ENCODE results near the gene DOK4.
A peak's percentile ranks its signal among the peaks of the same experiment; 100 is the strongest.

Gene DOK4

GRCh38 chr16:57525761-57526160 is 39.5 kb upstream of the DOK4 start:
- Histone ChIP-seq H3K4me3 (no peak overlapping the region), H3K27ac (no peak overlapping the region)

- H3K4me3 ChIP-seq: no peak overlapping the region
- no peak overlapping the region for H3K27ac ChIP-seq
Measured at GRCh38 chr16:57522960-57523359, 36.7 kb upstream of the DOK4 start.

GRCh38 chr16:57519796-57520360 is 33.6 kb upstream of the DOK4 start:
- no peak overlapping the region for H3K27ac ChIP-seq
- H3K4me3 ChIP-seq: no peak overlapping the region

GRCh38 chr16:57518922-57519321 is 32.6 kb upstream of the DOK4 start:
- H3K27ac ChIP-seq: peak overlapping the region in 1 of 21 experiments; percentile 35
- H3K4me3 ChIP-seq: no peak overlapping the region

GRCh38 chr16:57518520-57518919 is 32.2 kb upstream of the DOK4 start:
- Histone ChIP-seq H3K4me3 (no peak overlapping the region), H3K27ac (peak overlapping the region in 1 of 21 experiments; percentile 35)

- no peak overlapping the region for H3K27ac ChIP-seq
- H3K4me3 ChIP-seq: no peak overlapping the region
Measured at GRCh38 chr16:57517397-57518367, 31.4 kb upstream of the DOK4 start.

- Histone ChIP-seq H3K4me3 (no peak overlapping the region), H3K27ac (no peak overlapping the region)
Measured at GRCh38 chr16:57516773-57517172, 30.5 kb upstream of the DOK4 start.

- peak overlapping the region in 1 of 21 experiments; percentile 7 for H3K27ac ChIP-seq
- H3K4me3 ChIP-seq: no peak overlapping the region
Measured at GRCh38 chr16:57516176-57516725, 30.0 kb upstream of the DOK4 start.

GRCh38 chr16:57514791-57515600 is 28.7 kb upstream of the DOK4 start:
- no peak overlapping the region for H3K4me3 ChIP-seq
- peak overlapping the region in 1 of 21 experiments; percentile 51 for H3K27ac ChIP-seq

GRCh38 chr16:57514371-57514770 is 28.1 kb upstream of the DOK4 start:
- Histone ChIP-seq H3K4me3 (no peak overlapping the region), H3K27ac (peak overlapping the region in 1 of 21 experiments; percentile 51)

GRCh38 chr16:57513371-57514102 is 27.2 kb upstream of the DOK4 start:
- no peak overlapping the region for H3K27ac ChIP-seq
- H3K4me3 ChIP-seq: no peak overlapping the region

GRCh38 chr16:57512296-57513001 is 26.2 kb upstream of the DOK4 start:
- H3K4me3 ChIP-seq: no peak overlapping the region
- H3K27ac ChIP-seq: no peak overlapping the region

GRCh38 chr16:57510016-57510871 is 24.0 kb upstream of the DOK4 start:
- no peak overlapping the region for H3K4me3 ChIP-seq
- no peak overlapping the region for H3K27ac ChIP-seq

GRCh38 chr16:57509231-57509923 is 23.1 kb upstream of the DOK4 start:
- no peak overlapping the region for H3K27ac ChIP-seq
- H3K4me3 ChIP-seq: no peak overlapping the region

GRCh38 chr16:57508035-57508425 is 21.7 kb upstream of the DOK4 start:
- no peak overlapping the region for H3K4me3 ChIP-seq

GRCh38 chr16:57507136-57508034 is 21.1 kb upstream of the DOK4 start:
- H3K27ac ChIP-seq: peak overlapping the region in 1 of 21 experiments; percentile 37
- no peak overlapping the region for H3K4me3 ChIP-seq

More at GRCh38 chr16:57508035-57508425, 21.7 kb upstream of the DOK4 start:
- peak overlapping the region in 1 of 21 experiments; percentile 4 for H3K27ac ChIP-seq
